Activated gamma-delta T cell treated with anti-CD3 and anti-CD28 coated beads, Interleukin-2, amount 50 U/mL, for 16 hours (primary cell): ENCODE data around the gene NEK5.
"Not testable (repeated sequence)": the region's sequence is repeated elsewhere in the genome, so short reads cannot be mapped to it uniquely, and the experiment has no call there.

ENCODE experiments used
- DNase-seq: peaks from one replicate; pipeline ENCODE4 v3.0.0-alpha.2; 2020; ENCODE audit warnings: low read depth

The NEK5 gene

GRCh38 chr13:52070929-52071523 lies 57.8 kb downstream of the NEK5 start:
- DNase-seq = no peak

- no peak for DNase-seq
These were observed 61.6 kb downstream of the NEK5 start for GRCh38 chr13:52067237-52067636.

- no peak for DNase-seq
These were observed 67.3 kb downstream of the NEK5 start for GRCh38 chr13:52061587-52061986.

GRCh38 chr13:52061064-52061463 lies 67.8 kb downstream of the NEK5 start:
- not testable (repeated sequence) for DNase-seq

GRCh38 chr13:52053460-52053859 lies 75.4 kb downstream of the NEK5 start:
- DNase-seq = no peak

- no peak for DNase-seq
These were observed 77.5 kb downstream of the NEK5 start for GRCh38 chr13:52051400-52051799.

GRCh38 chr13:52048516-52048915 lies 80.4 kb downstream of the NEK5 start:
- no peak for DNase-seq

- DNase-seq = no peak
These were observed 81.4 kb downstream of the NEK5 start for GRCh38 chr13:52047463-52047862.

GRCh38 chr13:52043675-52044074 lies 85.2 kb downstream of the NEK5 start:
- no peak for DNase-seq

- no peak for DNase-seq
These were observed 92.8 kb downstream of the NEK5 start for GRCh38 chr13:52036037-52036436.

GRCh38 chr13:52034616-52035226 lies 94.2 kb downstream of the NEK5 start:
- no peak for DNase-seq

GRCh38 chr13:52033039-52033438 lies 95.8 kb downstream of the NEK5 start:
- no peak for DNase-seq

- DNase-seq = not testable (repeated sequence)
These were observed 98.5 kb downstream of the NEK5 start for GRCh38 chr13:52030401-52030800.

- no peak for DNase-seq
These were observed 99.3 kb downstream of the NEK5 start for GRCh38 chr13:52029569-52029968.

GRCh38 chr13:52027832-52028231 lies 101.0 kb downstream of the NEK5 start:
- DNase-seq = no peak

- no peak for DNase-seq
These were observed 102.6 kb downstream of the NEK5 start for GRCh38 chr13:52026246-52026626.

GRCh38 chr13:52025475-52026245 lies 103.2 kb downstream of the NEK5 start:
- DNase-seq = no peak

- DNase-seq = no peak
These were observed 104.4 kb downstream of the NEK5 start, which contains the start of gene UTP14C for GRCh38 chr13:52024481-52024880. Gene UTP14C (plus strand): TSS chr13:52024691. CDS start chr13:52028805, 4,114 bp downstream.

- no peak for DNase-seq
These were observed 106.5 kb downstream of the NEK5 start for GRCh38 chr13:52022356-52022755.

- DNase-seq = no peak
These were observed 108.7 kb downstream of the NEK5 start for GRCh38 chr13:52020191-52020590.

- DNase-seq = no peak
These were observed 112.6 kb downstream of the NEK5 start for GRCh38 chr13:52016296-52016695.

GRCh38 chr13:52012512-52012836 lies 116.4 kb downstream of the NEK5 start:
- no peak for DNase-seq
